Hematopoietic multipotent progenitor cell (in vitro differentiated cells): ENCODE results near the gene ABHD16A. TPM values are rescaled to one million over a fixed set of nuclear protein-coding genes. Genes with fewer than 3 reads are reported as not detected.

Experiments used
- DNase-seq, 3 donors: peaks; one replicate each; pipeline ENCODE4 v3.0.0-alpha.2; 2011 to 2015; ENCODE audit warnings: low read depth in 2 of 3, low spot score in 2 of 3
- total RNA-seq: library from RNA; depleted of rRNA; stranded (reverse); fragments of >200 nt; gene quantifications from one replicate; pipeline ENCODE4 v1.2.3, GENCODE V29; 2012

ABHD16A gene
- total RNA-seq, 1 donor = 75.4 TPM

DNA sequence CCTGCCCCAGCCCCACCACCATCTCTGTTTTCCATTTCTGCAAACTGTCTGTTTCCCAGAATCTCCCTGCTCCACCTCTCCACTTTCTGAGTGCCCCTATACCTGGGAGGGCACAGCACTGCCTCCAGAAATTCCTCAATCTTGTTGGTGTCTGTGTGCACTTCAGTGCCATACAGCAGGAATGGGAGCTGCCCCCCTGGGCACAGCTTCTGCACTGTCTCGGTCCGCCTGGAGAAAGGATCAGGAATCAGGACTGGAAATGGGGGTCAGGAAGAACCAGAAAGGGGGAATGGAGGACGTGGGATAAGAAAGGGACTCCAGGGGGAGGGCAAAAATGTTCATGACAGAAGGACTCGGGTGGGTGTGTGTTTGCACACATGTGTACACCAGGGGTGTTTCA, 30.6 kb upstream of the ABHD16A start:
- DNase-seq = no peak

DNA sequence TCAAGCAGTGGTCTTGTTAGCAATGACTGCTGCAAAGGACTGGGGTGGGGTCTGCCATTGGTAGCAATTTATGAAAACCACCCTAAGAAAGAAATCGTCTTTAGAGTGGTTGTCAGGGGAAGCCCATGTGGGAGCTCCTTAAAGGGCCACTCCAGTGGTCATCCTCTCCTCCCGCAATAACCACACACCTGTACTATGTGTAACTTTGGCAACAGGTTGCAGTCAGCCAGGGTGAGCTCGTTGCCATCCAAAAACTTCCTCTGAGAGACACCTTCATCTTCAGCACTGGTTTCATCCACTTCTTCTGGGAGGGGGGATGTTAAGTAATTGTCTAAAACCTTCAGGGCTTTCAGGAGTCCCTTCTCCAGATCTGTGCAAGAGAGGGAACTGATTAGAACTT, 28.9 kb upstream of the ABHD16A start:
- DNase-seq = no peak

DNA sequence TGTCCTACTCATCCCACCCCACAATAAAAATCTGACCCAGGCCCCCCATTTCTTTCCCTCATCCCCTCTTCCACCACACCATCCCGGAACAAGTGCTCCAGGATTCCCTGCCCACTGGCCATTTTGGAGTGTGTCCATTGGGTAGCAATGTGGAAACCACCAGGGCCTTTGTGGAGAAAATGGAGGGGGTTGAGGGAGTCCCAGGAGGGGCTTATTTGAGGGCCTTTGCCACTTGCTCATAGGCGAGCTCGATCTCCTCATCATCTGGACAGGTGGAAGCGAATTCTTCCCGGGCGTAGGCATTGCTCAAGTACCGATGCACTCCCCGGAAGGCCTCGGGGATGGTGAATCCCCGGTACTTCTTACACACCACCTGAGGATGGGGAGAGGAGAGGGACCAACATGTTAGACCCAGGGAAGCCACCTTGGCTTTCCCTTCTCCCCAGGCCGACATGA, 27.5 kb upstream of the ABHD16A start:
- peak in 1 of 3 donors; percentile 8 for DNase-seq

DNA sequence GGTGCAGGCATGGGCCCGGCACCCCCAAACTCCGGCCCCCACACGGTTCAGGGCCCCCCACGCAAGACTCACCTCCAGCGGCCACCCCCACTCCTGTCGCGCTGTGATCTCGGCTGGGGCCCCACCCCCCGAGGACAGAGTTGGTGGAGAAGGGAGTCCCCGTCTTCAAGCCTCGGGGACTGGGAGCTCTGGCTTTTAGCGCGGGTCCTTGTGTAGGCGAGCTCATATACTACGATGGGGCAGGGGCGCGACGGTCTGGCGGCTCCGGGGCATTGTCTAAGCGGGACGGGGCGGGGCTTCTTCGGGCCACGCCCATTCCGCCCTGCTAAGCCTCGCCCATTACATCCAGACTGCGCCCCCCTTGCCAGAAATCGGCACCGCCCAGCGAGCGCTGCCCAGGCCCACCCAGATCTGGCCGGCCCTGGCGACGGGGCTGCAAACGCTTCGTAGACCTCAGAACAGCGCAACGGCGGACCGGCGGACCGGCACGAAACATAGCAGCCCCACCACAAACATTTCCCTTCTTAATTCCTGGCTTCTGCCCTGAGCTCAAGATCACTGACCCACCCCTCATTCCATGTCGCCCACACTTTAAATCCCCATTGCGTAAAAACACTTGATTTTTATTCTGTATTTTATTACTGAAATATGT, 27.0 kb upstream of the ABHD16A start:
- DNase-seq = peak; percentile 47 to 96 (median 92)

DNA sequence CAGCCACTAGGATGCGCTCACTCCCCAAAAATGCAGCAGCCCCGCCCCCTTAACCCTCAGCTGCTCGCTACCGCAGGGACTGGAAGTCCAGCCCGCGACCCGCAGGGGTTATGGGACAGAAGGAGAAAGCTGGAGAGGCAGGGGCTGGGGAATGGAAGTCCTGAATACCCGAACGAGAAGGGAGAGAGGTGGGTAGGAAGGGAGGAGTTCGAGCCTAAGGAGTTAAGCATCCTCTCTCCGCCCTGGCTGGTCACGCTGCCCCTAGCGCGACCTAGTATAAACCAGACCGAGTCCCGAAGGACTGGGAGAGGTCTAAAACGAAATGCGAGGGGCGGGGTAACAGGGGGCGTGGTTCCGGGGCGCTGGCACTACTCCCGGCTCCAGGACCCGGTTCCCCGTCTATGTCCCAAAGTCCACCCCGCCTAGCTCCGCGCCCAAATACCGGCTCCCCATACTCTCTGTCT, 26.4 kb upstream of the ABHD16A start:
- peak; percentile 61 to 92 (median 87) for DNase-seq

DNA sequence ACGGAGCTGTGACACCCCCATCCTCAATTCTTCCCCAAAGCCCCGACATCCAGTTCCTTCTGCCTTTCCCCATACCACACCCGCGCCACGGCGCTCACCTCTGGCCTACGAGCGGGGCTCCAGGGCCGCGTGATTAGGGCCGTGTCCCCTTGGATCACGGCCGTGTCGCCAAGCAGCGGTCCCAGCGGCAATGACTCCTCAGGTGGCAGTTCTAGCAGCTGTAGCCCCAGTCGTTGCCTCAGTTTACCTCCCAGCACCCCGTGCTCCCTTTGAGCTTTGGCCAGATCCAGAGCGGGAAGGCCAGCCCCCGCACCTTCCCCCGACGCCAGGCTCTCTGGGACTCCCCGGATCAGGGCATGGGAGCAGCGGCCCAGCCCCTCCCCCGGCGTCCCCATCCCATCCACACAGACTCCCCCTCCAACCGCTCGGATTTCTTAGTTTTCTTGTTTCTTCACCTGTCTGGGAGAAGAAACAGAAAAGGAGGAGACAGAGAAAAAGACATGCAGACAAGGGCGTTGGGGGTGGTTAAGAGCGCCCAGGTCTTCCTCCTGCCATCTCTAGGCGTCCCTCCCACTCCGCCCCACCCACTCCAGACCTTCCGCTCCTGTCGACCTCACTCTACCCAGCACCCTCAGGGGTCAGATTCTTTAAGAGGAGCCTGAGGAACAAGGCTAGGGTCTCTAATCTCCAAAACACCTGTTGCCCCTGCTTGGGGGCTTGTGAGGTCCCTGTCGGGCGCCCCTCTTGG, 25.8 kb upstream of the ABHD16A start, which contains the start of gene DDAH2:
Gene DDAH2, minus strand, starts transcription at position 533 of the 748 bp plus-strand sequence. Its CDS starts 138 bp downstream, at position 395.
- DNase-seq = no peak

DNA sequence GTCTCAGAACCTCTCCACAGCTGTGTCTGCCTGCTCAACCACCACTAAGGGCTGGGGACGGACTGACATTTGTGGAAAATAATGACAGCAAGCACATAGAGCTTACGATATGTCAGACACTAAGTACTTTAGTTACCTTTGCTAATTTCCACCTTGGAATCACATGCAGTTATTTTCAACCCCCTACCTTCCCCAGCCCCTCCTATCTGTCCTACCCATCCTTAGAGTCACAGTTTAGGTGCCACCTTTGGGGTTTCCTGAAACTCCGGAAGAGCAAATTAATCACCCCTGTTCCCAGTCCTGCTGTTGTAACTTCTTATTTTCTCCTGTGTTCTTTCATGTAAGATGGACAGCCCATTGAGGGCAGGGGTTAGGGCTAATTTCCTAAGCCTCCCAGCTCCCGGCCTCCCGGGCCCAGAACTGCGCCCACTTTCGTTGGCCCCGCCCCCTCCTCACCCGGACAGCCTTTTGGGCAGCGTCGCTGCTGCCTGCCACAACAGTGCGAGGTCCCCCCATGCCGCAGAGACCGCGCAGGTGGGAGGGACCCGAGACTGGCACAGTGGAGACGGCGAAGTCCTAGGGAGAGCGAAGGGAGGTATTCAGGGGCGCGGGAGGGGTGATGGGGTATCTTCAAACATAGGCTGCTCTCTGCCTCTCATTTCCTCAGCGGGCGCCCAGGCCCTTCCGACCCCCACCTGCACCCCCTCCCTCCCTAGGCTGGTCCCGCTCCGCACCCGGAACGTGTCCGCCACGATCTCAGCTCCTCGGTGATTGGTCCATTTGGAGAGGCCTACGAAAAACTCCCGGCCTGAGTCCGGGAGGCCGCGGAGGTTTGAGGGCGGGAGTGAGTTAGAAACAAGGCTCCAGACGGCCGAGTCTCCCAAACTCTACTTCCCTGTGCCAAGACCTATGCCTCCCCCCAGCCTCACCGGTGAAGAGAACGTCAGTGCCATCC, 24.9 kb upstream of the ABHD16A start:
- peak in 1 of 3 donors; percentile 90 for DNase-seq

DNA sequence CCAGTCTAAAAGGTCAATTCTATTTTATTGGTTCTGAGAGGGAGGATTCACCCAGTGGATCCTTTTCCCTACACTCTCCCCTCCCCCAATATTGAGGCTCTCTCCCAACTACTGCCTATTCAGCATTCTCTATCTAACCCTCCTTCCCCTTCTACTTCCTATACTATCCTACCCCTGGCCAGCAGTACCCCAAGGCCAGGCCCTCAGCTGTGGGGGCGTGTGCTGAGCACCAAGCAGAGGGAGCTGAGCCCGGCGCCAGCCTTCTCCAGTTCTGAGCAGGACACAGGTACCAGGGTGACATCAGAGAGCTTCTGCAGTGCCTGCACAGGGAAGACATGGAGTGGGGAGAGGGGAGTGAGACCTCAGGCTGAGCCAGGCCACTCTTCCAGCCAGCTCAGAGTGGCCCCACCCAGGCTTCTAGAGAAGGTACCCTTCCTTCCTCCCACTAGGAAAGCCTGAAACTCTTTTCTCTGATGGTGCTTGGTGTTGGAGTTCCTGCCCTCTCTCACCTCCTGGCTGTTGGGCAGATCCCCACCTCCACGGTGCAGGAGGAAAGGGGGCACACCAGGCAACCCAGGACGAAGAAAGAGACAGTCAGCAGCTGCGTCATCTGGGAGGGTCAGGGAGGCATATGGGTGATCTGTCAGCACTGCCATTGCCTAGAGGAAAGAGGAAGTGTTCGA, 24.1 kb upstream of the ABHD16A start:
- peak in 1 of 3 donors; percentile 82 for DNase-seq

DNA sequence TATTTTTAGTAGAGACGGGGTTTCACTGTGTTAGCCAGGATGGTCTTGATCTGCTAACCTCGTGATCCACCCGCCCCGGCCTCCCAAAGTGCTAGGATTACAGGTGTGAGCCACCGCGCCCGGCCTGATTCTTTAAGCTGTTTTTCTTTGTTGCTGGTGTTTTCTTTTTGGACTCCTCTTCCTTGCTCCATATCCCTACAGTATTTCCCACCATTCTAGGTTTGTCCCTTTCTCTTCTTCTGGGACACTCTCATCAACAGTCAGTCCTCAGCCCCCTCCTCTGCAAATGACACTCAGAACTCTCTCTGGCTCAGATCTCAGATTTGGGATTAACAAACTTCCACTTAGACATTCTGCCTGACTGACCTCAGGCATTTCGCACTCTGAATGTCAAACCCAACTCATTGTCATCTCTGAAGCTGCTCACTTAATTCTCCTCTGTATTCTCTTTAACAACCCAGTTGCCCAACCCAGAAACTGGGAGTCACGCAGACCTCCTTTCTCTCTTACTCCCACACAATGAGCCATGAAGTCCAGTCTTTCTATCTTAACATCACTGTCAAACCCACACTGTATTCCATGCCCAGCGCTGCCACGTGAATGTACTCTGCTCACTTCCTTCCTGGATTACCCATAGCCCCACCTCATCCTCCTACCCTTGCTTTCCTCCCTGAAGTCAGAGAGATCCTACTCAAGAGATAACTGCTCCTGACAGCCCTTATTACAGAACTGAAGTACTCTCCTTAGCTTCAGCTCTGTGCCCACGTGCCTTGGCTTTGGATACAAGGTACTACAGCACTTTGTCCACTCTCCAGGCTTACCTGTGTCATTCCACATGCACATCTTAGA, 22.6 kb upstream of the ABHD16A start:
- peak in 1 of 3 donors; percentile 9 for DNase-seq

DNA sequence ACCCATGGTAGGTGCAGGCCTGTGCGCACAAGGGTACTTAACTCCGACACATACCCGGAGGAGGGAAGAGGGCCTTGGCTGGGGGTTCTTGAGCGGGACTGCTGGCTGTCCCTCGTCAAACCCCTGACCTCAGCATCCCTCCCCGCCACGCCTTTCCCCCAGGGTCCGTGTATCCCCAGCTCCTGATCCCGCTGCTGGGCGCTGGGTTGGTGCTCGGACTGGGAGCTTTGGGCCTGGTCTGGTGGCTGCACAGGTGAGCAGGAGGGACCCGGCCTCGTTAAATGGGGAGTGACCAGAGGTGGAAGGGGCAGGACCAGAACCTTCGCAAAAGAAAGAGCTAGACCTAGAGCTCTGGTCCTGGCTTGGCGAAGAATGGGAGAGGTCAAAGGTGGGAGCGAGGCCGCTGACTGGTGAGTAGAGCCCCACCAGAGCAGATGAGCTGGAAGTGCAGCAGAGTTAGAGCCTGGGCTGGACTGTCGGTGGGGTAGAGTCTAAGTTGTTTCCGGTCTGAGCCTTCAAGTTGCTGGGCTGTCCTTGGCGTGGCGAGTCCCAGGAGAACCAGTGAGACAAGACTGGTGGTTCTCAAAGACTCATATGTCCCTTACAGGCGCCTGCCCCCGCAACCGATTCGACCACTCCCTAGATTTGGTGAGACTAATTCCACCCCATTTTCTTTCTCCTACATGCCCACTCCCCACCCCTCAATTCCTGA, 21.0 kb upstream of the ABHD16A start:
- peak in 1 of 3 donors; percentile 14 for DNase-seq

DNA sequence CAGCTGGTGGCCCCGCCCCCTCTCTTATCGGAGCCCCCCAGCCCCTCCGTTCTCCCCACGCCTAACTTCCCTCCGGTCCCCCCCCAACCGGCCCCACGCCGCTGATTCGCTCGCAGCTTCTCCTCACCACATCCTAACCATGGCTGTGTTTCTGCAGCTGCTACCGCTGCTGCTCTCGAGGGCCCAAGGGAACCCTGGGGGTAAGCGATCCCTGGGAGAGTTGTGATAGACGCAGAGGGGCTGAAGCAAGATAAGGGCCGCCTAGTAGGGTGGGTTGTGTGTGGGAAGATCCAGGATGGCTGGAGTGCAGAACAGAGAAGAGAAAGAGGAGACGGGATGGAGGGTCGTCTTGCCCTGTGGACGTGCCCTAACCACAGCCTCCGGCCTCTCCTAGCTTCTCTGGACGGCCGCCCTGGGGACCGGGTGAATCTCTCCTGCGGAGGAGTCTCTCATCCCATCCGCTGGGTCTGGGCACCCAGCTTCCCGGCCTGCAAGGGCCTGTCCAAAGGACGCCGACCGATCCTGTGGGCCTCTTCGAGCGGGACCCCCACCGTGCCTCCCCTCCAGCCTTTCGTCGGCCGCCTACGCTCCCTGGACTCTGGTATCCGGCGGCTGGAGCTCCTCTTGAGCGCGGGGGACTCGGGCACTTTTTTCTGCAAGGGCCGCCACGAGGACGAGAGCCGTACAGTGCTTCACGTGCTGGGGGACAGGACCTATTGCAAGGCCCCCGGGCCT, 20.3 kb upstream of the ABHD16A start, which contains the start of gene MPIG6B:
Gene MPIG6B, plus strand, starts transcription at position 129 of the 735 bp plus-strand sequence. Its CDS starts 11 bp downstream, at position 140.
- peak in 2 of 3 donors; percentile 58 to 76 for DNase-seq

DNA sequence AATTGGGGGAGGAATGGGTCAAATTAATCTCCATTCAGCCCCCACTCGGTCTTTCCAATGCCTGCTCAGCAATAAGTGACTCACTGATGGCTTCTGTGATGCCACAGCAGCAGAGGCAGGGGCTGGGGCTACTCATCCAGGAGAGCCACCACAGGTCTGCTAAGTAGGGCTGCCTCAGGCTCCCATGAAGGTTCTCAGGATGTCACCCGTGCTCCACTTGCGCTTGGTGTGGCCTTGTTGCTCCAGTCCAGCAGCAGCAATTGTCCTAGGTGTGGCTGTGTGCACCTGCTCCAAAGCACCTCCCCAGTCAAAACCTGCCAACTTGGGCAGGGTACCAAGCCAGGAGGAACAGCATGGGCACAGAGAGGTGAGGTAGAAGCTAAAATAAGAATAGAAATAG, 19.0 kb upstream of the ABHD16A start:
- DNase-seq = no peak

DNA sequence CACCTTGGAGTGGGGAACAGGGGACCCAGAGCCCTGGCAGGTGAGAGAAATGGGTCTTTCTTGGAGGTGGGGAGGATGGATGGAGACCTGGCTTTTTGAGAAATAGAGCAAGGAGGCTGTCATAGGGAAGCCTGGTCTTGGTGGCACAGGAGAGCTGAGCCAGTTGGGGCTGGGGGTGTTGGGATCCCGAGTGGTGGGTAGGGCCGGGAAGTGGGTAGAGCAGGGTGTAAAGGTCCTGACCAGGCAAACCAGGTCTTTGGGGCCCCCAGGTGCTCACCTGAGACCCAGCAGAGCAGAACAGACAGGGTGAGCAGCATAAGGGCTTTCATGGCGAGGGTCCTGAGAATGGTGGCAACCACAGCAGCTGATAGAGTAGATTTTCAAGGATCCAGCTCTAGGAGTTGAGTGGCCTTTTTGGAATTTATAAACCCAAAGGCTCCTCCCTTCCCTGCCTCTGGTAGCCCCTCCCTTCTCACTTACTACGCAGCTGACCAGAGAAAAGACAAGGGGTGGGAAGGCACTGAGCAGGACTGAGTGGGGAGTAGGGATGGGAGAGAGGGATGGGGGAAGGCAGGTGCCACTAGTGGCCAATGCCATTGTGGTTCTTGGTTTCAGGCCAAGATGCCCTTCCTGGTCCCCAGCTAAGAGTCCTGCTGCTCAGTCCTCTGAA, 18.4 kb upstream of the ABHD16A start, which contains the start of gene LY6G6C:
Gene LY6G6C, minus strand, starts transcription at position 396 of the 670 bp plus-strand sequence. Its CDS starts 67 bp downstream, at position 329.
- no peak for DNase-seq

DNA sequence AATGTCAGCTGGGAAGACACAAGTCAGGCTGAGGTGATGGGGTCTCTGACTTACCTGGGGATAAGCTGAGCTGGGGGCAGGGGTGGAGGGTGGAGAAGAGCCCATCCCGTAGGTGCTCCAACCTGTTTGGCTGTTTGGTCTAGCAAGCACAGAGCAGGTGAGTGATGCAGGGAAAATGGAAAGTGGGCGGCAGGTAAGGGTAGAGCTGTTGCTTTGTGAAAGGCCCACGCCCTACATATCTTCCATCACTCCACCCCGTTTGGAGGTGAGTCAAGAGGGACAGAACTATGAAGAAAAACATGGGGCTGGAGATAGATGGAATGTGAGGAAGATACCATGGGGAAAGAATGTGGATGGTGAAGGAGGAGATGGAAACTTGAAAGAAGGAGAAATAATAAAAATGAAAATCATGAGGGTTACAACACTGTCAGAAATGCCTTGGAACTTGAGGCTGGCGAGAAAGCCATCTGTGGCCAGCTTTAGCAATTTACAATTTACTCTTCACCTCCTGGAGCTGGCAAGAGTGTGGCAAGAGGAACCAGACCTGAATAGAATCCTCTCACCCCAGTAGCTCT, 17.2 kb upstream of the ABHD16A start:
- no peak for DNase-seq

DNA sequence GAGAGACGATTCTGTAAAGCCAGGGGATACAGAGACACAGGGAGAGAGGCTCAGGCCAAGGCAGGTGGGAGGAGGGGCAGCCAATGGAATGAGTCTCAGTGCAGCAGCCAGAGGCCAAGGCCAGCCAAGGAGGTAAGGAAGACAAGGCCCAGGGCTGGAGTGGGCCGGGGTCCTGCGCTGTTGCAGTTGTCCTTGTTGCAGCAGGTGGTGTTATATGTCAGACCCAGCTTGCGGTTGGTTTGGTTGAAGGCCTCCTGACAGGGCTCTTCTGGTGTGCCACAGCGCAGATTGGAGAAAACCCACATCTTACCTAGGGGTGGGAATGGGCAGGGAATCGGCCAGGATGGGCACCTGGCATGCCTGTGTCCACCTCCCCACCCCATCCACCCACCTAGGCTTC, 15.9 kb upstream of the ABHD16A start:
- no peak for DNase-seq

DNA sequence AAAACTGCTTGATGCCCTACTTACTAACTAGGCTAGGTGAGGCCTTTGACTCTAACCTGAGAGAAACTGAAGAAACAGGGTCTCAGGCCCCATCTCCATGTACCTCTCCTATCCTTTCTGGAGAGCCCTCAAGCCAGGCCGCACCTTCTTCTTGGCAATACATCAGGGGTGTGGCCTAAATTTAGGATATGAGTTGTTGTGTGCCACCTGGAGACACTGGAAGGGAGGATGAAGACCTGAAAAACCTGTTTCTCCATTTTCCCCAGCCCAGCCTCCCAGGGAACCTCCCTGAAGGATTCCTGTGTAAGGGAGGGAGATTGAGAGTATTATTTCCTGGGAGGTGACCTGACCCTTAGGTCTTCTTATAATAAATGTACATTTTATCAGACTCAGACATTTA, 15.1 kb upstream of the ABHD16A start:
- DNase-seq = no peak
